Activated CD4-positive, alpha-beta T cell treated with anti-CD3 and anti-CD28 coated beads for 24 hours (primary cell): Measurements from ENCODE around the gene PPT2.
A peak's percentile ranks its signal among the peaks of the same experiment; 100 is the strongest.

Source experiments
- DNase-seq, 2 donors: peaks; one replicate each; pipeline ENCODE4 v3.0.0-alpha.2; 2020; ENCODE audit warnings: low read depth in 2 of 2

PPT2 gene

GRCh38 chr6:32153564-32154513 lies at the start of gene PPT2:
Gene PPT2 (plus strand): TSS chr6:32154141. CDS start chr6:32154595, 454 bp downstream.
- peak; percentile 54 to 73 for DNase-seq

DNA sequence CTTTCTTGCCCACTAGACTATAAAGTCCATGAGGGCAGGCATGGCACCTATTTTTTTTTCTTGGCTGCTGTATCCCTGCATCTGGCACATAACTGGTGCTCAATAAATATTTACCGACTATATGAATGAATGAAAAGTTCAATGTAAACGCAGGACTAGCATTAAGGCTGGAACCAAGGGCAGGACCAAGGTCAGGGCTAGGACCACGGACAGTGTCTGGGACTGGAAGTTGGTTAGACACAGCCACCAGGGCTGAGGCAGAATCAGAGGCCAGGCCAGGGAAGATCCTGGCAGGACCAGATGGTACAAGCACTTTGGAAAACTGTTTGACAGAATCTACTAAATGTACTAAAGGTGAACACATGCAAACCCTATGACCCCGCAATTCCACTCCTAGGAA lies 48.5 kb upstream of the PPT2 start:
- no peak for DNase-seq

GRCh38 chr6:32107406-32107805 lies 46.5 kb upstream of the PPT2 start:
- DNase-seq = no peak

- DNase-seq = no peak
These were observed 45.8 kb upstream of the PPT2 start for GRCh38 chr6:32108094-32108627.

GRCh38 chr6:32108727-32109113 lies 45.2 kb upstream of the PPT2 start:
- no peak for DNase-seq

DNA sequence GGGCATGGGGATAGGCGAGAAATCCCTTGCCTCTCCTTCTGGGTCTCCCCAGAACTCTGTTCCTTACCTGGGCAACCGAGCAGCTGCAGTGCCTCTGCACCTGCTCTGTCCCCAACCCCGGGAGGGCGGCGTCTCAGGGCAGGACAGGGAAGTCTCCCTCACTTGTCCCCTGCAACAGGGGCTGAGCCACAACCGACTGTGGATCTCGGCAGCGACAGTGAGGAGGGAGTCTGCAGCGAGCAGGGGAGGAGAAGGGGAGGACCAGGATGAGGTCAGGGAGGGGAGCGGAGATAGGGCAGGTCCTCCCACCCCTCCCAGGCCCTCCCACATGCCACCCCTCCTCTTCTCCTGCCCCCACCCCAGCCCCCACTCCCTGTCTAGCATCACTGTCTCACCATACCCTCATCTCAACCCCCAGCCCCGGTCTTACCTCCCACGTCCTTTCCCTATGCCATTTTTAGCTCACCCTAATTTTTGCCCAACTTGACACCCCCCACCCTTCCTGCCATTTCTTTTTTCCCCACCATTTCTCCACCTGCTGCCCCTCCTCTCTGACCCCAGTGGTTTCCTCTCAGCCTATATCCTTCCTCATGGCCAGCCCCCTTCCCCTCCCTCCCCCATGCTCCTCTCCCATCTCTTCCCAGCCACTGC lies 44.7 kb upstream of the PPT2 start, which contains the start of gene TNXB:
Gene TNXB (minus strand): TSS at position 225 of the 651 bp plus-strand sequence. CDS start 11,140 bp downstream, outside the sequence.
- DNase-seq = no peak

GRCh38 chr6:32109765-32110160 lies 44.2 kb upstream of the PPT2 start:
- no peak for DNase-seq

GRCh38 chr6:32110632-32111031 lies 43.3 kb upstream of the PPT2 start:
- DNase-seq = no peak

GRCh38 chr6:32111424-32112066 lies 42.4 kb upstream of the PPT2 start:
- no peak for DNase-seq

DNA sequence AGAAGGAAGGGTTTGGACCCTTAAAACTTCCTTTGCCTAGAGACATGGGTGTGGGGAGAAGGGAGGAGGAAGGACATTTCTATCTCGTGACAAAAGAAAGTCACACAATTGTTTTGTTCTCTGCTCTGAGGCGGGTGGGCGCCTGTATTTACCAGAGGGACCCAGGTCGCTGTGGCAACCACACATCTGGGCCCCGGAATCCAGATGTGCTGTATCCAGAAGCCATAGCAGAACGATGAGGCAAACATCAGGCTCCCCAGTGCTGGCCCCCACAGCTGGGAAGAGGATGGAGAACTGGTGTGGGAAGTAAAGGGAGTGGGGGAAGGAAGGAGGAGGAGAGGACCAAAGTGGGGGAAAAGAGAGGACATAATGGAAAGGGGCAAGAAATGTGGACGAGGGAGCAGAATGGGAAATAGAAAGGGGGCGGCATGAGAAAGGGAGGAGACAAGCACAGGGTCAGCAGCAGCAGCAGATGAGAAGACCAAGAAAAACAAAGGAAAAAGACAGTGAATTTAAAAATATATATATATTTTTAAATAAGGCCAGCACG lies 41.4 kb upstream of the PPT2 start:
- DNase-seq = no peak

GRCh38 chr6:32113386-32114352 lies 40.3 kb upstream of the PPT2 start:
- no peak for DNase-seq

DNA sequence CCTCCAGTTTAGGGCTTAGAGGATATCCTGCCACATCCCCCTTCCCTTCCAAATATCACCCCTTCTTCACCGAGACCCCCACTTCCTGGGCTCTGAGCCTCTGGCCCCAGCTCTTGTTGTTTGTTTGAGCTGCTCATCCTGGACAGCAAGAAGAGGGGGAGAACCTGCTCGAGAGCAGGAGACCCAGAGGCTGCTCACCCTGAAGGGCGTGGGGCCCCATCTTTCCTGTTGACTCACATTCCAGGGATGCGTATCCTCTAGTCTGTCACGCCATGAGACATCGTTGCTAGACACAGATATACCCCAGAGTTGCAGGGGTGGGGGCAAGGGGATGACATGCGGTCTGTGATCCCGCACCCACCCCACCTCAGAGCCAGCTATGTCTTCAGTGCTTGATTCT lies 39.1 kb upstream of the PPT2 start:
- DNase-seq = no peak

- no peak for DNase-seq
These were observed 38.3 kb upstream of the PPT2 start for GRCh38 chr6:32115623-32116022.

DNA sequence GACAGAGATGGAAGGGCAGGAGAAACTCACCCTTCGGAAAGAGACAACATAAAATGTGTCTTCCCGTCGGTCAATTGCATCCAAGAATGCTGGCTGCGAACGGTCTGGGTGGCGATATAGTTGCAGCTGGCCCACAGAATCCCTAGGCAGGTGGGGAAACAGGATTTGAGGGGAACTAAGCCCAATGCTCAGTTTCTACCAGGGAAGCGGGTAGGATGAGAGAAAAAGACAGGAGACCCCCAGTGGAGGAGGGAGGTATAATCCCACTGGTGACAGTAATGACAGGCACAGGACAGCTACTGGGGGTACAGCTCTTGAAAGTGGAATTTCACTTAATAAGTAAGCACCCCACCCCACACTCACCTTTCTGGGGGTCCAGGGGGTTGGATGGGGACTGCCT lies 37.3 kb upstream of the PPT2 start:
- DNase-seq = no peak

GRCh38 chr6:32117461-32117860 lies 36.5 kb upstream of the PPT2 start:
- no peak for DNase-seq

DNA sequence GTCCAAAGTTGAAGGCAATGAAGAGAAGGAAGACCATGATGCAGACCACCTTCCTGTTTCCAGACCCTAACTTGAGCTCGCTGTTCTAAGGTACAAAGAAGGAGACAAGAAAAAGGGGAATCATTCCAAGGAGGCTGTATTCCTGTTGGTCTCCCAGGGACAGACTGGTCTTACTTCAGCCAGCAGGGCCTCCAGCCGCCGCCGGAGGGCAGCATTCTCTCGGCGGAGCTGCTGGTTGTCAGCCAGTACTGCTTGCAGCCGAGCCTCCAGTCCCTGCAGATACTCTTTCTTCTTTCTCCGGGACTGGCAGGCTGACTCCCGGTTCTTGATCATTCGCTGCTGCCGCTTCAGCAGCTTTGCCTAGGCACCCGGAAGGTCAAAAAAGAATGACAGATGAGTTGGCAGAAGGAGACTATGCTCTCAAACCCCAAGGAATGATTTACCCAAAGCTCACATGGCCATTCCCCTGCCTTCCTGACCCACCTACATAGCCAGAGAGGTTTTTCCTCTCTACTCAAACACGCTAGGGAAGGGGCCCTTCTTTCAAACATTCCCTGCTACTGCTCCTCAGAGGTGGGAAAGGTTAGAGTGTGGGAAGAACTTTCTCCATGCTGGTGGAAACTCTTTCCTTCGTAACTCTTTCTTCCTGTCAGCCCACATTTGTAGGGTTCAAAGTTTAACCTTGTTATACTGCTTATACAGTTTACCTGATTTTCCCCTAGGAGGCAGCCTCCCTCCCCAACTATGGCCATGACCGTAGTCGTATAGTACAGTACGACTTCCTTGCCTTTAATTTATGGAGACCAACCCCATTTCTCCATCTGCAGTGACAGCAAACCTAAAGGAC lies 34.9 kb upstream of the PPT2 start:
- peak; percentile 44 to 65 for DNase-seq

GRCh38 chr6:32120573-32121059 lies 33.3 kb upstream of the PPT2 start:
- no peak for DNase-seq

DNA sequence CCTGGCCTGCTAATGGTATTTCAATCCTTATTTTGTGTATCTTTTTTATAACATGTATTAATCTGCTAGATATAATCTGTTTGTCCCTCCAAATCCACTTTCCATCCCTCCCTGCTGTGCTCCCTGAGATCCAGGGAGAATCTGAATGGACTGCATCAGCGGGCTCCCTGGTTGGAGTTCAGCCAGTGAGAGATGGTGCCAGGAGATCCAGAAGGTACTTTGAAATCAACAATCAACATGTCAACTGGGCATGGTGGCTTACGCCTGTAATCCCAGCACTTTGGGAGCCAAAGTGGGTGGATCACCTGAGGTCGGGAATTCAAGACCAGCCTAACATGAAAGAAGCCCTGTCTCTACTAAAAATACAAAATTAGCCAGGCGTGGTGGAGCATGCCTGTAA lies 30.3 kb upstream of the PPT2 start:
- no peak for DNase-seq

- no peak for DNase-seq
These were observed 27.1 kb upstream of the PPT2 start for GRCh38 chr6:32126880-32127279.

DNA sequence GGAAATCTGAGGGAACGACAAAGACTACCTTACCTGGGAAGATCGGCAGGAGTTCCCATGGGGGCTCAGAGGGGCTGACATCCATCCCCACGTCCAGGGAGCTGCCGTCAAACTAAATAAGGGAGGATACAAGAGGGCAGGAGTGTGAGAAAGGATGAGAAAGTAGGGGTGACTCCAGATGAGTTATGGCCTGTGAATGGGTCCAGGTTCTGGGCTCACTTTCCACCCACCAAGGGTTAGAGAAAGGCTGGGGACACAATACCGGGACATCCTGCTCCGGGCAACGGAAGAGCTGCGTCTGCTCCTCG lies 26.6 kb upstream of the PPT2 start:
- DNase-seq = no peak
